IPS-15b (cell line): Measurements from ENCODE around the gene DCUN1D2.

ENCODE experiments used
- H3K27me3 ChIP-seq: one replicate; pipeline ENCODE4 v1.6.1; 2013; ENCODE audit warnings: low read length; ENCODE audit not compliant: control insufficient read depth, insufficient read depth
- H3K36me3 ChIP-seq: one replicate; pipeline ENCODE4 v1.6.1; 2013; ENCODE audit warnings: low read length; ENCODE audit not compliant: control insufficient read depth, insufficient read depth
- H3K4me1 ChIP-seq: one replicate; pipeline ENCODE4 v1.6.1; 2013; ENCODE audit warnings: mild to moderate bottlenecking, low read length; ENCODE audit not compliant: control insufficient read depth, insufficient read depth
- H3K4me3 ChIP-seq: one replicate; pipeline ENCODE4 v1.5.1; 2013; ENCODE audit warnings: low read depth, low read length
- H3K9ac ChIP-seq: one replicate; pipeline ENCODE4 v1.6.1; 2013; ENCODE audit warnings: low read depth, mild to moderate bottlenecking, low read length
- H3K9me3 ChIP-seq: one replicate; pipeline ENCODE4 v1.6.1; 2013; ENCODE audit warnings: mild to moderate bottlenecking, low read length; ENCODE audit not compliant: control insufficient read depth, insufficient read depth

Gene DCUN1D2

GRCh38 chr13:113425941-113426590 lies 64.4 kb downstream of the DCUN1D2 start:
- no peaks in the 10 kb centered on the region for H3K36me3 ChIP-seq
- no peaks in the 10 kb centered on the region for H3K4me1 ChIP-seq
- H3K9me3 ChIP-seq, result no peaks in the 10 kb centered on the region
- no peaks in the 10 kb centered on the region for H3K27me3 ChIP-seq
- no peak overlapping the region for H3K9ac ChIP-seq
- no peak overlapping the region for H3K4me3 ChIP-seq

- no peak overlapping the region for H3K9ac ChIP-seq
- no peaks in the 10 kb centered on the region for H3K9me3 ChIP-seq
- H3K36me3 ChIP-seq, result no peaks in the 10 kb centered on the region
- no peaks in the 10 kb centered on the region for H3K4me1 ChIP-seq
- no peak overlapping the region for H3K4me3 ChIP-seq
- H3K27me3 ChIP-seq, result no peaks in the 10 kb centered on the region
These were observed 66.9 kb downstream of the DCUN1D2 start for GRCh38 chr13:113423520-113424163.

- no peaks in the 10 kb centered on the region for H3K9me3 ChIP-seq
- H3K27me3 ChIP-seq, result no peaks in the 10 kb centered on the region
- H3K36me3 ChIP-seq, result no peaks in the 10 kb centered on the region
- H3K9ac ChIP-seq, result no peak overlapping the region
- H3K4me3 ChIP-seq, result no peak overlapping the region
- no peaks in the 10 kb centered on the region for H3K4me1 ChIP-seq
These were observed 67.5 kb downstream of the DCUN1D2 start for GRCh38 chr13:113422807-113423519.

GRCh38 chr13:113421673-113422270 lies 68.7 kb downstream of the DCUN1D2 start:
- Histone ChIP-seq H3K36me3 (no peaks in the 10 kb centered on the region), H3K4me3 (no peak overlapping the region), H3K4me1 (no peaks in the 10 kb centered on the region), H3K9ac (no peak overlapping the region), H3K27me3 (no peaks in the 10 kb centered on the region), H3K9me3 (no peaks in the 10 kb centered on the region)

GRCh38 chr13:113420833-113421600 lies 69.5 kb downstream of the DCUN1D2 start:
- Histone ChIP-seq H3K4me3 (no peak overlapping the region), H3K27me3 (no peaks in the 10 kb centered on the region), H3K36me3 (no peaks in the 10 kb centered on the region), H3K4me1 (no peaks in the 10 kb centered on the region), H3K9me3 (no peaks in the 10 kb centered on the region), H3K9ac (no peak overlapping the region)

- H3K9ac ChIP-seq, result no peak overlapping the region
- H3K4me3 ChIP-seq, result no peak overlapping the region
- H3K36me3 ChIP-seq, result no peaks in the 10 kb centered on the region
- no peaks in the 10 kb centered on the region for H3K27me3 ChIP-seq
- H3K4me1 ChIP-seq, result no peaks in the 10 kb centered on the region
- no peaks in the 10 kb centered on the region for H3K9me3 ChIP-seq
These were observed 70.3 kb downstream of the DCUN1D2 start for GRCh38 chr13:113420232-113420631.

GRCh38 chr13:113419531-113420193 lies 70.8 kb downstream of the DCUN1D2 start:
- no peak overlapping the region for H3K9ac ChIP-seq
- no peak overlapping the region for H3K4me3 ChIP-seq
- no peaks in the 10 kb centered on the region for H3K4me1 ChIP-seq
- H3K36me3 ChIP-seq, result no peaks in the 10 kb centered on the region
- no peaks in the 10 kb centered on the region for H3K27me3 ChIP-seq
- H3K9me3 ChIP-seq, result no peaks in the 10 kb centered on the region

GRCh38 chr13:113418722-113419049 lies 71.8 kb downstream of the DCUN1D2 start:
- H3K9me3 ChIP-seq, result no peaks in the 10 kb centered on the region
- H3K9ac ChIP-seq, result no peak overlapping the region
- no peaks in the 10 kb centered on the region for H3K27me3 ChIP-seq
- no peaks in the 10 kb centered on the region for H3K4me1 ChIP-seq
- no peaks in the 10 kb centered on the region for H3K36me3 ChIP-seq
- H3K4me3 ChIP-seq, result no peak overlapping the region

GRCh38 chr13:113417836-113418721 lies 72.4 kb downstream of the DCUN1D2 start:
- Histone ChIP-seq H3K27me3 (no peaks in the 10 kb centered on the region), H3K36me3 (no peaks in the 10 kb centered on the region), H3K9me3 (no peaks in the 10 kb centered on the region), H3K4me3 (no peak overlapping the region), H3K4me1 (no peaks in the 10 kb centered on the region), H3K9ac (no peak overlapping the region)

GRCh38 chr13:113417008-113417751 lies 73.3 kb downstream of the DCUN1D2 start:
- H3K4me3 ChIP-seq, result no peak overlapping the region
- no peaks in the 10 kb centered on the region for H3K27me3 ChIP-seq
- H3K36me3 ChIP-seq, result no peaks in the 10 kb centered on the region
- no peak overlapping the region for H3K9ac ChIP-seq
- H3K9me3 ChIP-seq, result no peaks in the 10 kb centered on the region
- no peaks in the 10 kb centered on the region for H3K4me1 ChIP-seq
